Measurements from ENCODE around the gene FILIP1.
A peak's percentile ranks its signal among the peaks of the same experiment; 100 is the strongest.
"Not testable (repeated sequence)": the region's sequence is repeated elsewhere in the genome, so short reads cannot be mapped to it uniquely, and the experiment has no call there.

Gene FILIP1

DNA sequence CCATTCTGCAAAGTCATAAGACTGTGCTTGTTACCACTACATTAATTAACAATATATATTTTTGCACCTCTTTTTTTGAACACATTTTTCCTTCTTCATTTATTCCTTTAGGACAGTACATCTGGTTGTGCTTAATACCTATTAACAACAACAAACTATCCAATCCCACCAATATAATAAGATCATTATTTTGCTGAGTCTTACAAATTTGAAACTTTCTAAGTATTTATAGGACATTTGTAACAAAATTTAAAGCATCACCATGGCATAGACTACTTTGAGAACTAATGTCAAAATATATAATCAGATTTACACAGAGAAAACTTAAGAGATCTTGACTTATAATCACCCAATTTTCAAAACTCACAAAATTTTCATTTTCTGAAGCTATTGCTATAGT is 47.9 kb downstream of the FILIP1 start:
- no peak for DNase-seq

DNA sequence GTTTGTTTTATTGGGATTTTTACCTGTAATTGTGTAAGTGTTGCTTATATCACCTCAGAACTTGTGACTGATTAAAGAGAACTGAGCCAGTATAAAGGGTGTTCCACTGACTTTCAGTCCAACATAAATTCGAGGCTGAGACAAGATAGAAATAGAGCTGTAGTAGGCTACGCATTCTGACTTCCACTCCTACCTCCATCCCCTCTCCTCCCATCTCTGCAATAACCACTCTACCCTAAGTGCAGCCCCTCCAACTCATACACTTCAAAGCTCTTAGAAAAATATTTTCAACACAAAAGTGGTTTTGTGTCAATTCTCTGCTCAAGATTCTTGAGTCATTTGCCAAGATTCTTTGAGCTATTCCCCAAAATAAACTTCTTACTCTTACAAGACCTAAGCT is 48.7 kb downstream of the FILIP1 start:
- DNase-seq: no peak

DNA sequence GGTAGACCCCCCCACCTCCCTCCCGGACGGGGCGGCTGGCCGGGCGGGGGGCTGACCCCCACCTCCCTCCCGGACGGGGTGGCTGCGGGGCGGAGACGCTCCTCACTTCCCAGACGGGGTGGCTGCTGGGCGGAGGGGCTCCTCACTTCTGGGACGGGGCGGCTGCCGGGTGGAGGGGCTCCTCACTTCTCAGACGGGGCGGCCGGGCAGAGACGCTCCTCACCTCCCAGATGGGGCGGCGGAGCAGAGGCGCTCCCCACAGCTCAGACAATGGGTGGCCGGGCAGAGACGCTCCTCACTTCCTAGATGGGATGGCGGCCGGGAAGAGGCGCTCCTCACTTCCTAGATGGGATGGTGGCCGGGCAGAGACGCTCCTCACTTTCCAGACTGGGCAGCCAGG is 51.7 kb downstream of the FILIP1 start:
- DNase-seq: not testable (repeated sequence)

DNA sequence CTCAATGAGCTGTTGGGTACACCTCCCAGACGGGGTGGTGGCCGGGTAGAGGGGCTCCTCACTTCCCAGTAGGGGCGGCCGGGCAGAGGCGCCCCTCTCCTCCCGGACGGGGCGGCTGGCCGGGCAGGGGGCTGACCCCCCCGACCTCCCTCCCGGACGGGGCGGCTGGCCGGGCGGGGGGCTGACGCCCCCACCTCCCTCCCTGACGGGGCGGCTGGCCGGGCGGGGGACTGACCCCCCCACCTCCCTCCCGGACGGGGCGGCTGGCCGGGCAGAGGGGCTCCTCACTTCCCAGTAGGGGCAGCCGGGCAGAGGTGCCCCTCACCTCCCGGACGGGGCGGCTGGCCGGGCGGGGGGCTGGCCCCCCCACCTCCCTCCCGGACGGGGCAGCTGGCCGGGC is 52.1 kb downstream of the FILIP1 start:
- DNase-seq: not testable (repeated sequence)

DNA sequence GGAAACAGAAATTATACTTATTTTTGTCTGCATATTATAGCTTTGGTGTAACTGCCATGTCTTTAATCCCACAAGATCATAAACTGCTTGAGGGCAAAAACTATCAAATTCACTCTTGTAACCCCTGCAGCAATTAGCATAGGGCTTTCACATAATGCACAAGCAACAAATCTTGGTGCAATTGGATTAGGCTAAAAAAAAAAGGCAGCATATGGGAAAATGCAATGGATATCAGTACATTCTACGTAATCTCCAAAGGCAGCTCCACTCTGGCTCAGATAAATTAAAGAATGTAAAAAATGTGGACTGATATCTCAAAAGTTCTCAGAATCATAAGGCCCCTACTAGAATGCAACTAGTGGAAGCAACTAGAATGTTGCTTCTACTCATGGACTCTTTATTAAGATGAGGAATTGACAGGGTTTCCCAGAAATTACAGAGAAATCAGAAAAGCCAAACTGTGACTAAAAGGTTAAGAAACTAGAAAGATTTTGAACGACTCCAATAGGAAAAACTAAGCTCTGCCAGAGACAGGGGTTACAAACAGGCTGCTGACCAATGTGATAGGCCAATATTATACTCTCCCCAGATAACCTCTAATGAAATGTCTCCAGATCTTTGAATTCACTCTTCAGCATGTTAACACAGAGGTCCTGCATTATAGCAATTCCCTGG is 55.0 kb downstream of the FILIP1 start:
- no peak for DNase-seq

DNA sequence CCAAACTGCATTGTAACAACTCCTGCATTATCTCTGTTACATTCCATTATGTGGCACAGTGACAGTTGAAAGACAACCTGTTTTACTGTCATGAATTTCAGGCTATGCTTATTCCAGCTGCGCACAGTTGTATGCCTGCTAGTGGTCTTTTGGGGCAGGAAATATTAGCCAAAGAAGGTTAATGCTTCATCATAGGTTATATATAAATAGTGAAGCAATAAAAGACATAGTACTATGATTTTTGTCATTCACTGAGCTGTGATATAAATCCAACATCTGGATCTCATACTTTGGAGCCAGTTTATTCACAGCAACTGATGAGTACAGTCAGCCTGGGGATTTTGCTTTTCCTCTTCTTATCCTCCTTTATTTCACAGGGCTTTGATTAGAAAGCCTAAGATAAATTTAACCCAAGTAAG is 55.6 kb downstream of the FILIP1 start:
- no peak for DNase-seq

DNA sequence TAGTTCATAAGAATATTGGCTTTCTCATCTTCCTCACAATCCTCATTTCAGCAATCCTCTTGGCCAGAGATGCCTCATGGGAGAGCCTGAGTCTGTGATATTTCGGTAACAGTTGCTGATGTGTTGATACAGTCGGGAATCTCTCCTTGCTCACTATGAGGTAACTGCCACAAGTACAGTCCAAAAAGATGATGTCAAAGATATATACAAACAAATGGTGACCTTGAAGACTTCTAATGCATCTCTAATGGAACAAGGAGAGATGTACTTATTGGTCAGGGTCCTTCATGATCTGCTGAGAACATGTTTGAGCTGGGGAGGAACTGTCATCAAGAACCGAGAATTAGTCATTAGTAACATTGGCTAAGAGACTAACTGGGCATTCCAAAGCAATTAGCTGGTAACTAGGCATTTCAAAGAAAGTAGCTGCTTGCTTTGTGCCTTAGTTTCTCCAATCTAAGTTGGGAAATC is 56.1 kb downstream of the FILIP1 start:
- no peak for DNase-seq

DNA sequence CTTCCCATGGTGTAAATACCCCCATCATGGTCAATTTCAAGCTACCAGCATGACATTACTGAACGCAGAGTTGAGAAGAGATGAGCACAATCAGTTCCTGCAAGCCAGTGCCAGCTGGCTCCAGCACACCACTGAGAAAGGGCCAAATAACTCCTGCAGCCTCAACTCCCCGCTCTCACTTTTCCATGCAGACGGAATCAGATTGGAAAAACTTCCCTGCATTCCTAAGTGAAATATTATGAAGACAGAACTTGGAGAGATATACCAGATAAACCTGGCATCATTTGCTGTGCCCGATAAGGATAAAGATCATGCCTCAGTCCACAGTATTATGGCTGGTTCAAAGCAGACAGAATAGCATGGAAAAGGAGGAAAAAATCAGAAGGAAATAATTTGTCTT is 56.7 kb downstream of the FILIP1 start:
- no peak for DNase-seq

DNA sequence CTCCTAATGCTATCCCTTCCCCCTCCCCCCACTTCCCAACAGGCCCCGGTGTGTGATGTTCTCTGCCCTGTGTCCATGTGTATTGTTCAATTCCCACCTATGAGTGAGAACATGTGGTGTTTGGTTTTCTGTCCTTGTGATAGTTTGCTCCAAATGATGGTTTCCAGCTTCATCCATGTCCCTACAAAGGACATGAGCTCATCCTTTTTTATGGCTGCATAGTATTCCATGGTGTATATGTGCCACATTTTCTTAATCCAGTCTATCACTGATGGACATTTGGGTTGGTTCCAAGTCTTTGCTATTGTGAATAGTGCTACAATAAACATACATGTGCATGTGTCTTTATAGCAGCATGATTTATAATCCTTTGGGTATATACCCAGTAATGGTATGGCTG is 60.8 kb downstream of the FILIP1 start:
- not testable (repeated sequence) for DNase-seq

DNA sequence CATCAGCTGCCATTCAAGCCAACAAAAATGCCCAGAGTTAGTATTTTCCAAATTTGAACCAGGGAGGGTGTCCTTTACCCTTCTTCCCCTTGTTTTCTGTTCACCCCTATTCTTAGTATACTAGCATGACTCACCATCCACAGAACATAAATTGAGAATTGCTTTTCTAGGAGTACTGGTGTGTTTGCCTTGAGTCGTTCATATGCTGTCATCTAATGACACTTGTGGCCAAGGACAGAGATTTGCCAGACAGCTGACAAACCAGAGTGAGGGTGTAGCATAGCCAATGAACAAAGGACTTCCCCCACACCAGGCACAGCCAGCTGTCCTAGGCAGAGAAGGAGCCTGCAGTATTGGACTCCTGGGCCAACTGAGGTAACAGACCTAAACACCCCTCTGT is 62.2 kb downstream of the FILIP1 start:
- no peak for DNase-seq

DNA sequence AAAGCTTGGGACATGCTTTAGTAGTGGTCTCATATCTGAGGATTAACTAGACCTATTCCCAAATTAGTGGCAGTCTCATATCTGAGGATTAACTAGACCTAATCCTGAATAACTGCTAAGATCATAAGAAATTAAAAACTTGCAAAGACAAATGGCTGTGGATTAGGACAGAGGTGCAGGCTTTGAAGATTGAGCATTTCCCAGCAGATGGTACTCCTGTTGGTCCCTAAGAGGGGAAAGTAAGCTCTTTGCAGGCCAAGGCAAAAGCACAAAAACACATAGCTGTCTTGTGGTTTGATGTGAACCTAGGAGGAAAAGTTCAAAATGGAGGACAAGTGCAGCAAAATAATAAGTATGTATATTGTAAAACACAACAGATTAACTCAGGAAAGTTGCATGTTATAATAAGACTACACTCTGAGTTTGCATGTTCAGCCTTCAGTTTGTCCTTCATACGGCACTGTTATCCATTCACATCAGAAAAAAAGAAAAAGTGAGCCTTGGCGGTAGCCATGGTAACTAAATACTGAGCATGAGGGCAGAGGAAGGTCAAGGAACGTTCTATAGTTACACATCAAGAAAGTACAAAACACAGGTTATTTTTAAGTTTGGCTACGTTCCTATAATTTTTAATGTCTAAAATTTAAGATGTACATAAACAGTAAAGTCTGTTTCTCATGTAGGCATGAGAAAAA is 62.8 kb downstream of the FILIP1 start:
- DNase-seq: no peak

DNA sequence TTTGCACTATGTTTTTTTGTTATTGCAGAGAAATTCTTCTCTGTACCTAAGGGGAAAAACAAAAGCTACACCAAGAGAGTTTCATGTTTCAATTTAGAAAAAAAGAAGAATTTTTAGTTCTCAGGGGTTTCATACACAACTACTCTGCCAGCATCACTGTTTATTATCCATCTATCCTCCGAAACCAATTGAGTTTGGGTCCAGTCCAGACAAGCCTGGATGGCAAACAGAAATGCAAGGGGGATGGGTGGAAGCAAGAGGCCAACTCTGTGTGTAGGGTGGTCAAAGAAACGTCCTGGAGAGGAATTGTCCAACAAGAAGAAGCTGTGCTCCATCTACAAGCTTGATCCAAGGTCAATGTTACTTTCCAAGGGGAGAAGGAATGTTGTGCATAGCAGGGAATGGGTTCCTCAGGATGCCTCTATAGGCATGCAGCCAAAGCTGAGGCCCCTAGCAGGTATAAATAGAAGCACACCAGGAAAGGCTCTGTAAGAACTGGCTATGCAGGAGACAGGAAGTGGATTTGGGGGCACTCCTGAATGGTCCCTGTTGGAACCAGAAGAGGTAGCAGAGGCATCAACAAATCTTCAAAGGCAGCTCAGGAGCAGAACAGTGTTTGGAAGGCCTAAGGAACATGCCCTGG is 64.4 kb downstream of the FILIP1 start:
- no peak for DNase-seq

DNA sequence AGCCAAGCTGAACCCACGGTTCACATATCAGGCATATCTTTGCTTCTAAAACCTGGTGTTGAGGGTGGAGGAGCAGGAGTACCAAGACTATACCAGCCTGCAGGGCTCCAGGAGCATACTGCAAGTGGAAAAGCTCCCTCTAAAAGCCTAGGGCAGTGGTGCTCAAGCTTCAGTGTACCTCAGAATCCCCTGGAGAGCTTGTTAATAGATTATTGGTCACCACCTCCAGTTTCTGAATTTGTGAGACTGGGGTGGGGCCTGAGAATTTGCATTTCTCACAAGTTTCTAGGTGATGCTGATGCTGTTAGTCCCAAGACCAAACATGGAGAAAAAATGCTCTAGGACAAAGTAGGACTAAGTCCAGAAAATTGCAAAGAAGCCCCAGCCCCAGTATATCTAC is 65.4 kb downstream of the FILIP1 start:
- no peak for DNase-seq

DNA sequence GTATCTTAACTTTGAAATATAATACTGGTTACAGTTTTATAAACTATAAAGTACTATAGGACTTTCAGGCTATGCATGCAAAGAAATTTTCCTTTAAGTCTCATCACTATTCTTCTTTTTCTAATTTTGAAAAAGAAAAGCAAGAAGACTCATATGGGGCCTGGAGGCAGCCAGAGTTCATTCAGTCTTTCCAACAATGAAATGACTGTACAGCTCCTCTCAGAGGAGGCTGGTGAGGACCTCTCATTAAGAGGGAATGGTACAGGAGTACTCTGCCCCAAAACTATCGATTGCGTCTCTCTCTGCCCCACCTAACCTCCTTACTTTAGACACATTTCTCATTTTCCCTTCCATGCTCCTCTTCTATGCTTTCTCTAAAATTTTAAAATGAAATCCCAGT is 66.3 kb downstream of the FILIP1 start:
- no peak for DNase-seq

DNA sequence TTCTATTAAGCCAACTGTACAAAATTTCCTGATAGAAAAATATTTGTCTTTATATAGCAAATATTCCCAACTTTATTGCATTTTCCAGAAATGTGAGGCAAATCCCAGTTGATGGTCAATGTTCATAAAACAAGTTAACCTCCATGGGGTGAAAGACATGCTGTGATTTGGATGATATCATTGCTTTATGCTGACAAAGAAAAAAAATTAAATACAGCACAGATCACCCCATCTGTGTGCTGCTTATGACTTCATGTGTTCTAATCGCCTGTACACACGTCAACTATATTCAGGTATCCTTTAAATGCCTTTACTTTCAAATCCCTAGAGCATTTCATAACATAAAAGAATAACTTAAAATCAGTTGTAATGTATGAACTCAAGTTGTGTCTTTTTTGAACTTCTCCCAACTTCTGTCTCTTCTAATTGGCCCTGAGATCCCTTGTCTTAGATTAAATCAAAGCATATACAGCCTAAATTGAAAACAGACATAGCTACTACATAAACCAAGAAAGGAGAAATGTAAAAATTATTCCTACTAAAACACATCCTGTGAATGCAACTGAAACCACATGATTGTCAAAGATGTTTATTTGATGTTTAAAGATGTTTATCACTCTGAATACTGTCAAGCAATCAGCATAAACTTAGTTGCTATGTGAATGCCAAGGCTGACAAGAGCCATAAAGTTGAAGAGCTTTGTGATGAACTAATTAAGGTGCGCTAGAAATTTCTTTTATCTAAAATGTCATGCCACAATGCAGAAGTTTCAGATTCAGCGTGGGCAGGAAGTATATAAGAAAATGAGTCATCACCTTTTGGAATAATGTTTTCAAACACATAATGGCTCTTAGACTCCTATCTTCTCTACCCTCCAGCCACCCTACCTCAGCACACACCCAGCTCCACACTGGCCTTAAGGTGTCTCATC is 68.7 kb downstream of the FILIP1 start:
- no peak for DNase-seq

DNA sequence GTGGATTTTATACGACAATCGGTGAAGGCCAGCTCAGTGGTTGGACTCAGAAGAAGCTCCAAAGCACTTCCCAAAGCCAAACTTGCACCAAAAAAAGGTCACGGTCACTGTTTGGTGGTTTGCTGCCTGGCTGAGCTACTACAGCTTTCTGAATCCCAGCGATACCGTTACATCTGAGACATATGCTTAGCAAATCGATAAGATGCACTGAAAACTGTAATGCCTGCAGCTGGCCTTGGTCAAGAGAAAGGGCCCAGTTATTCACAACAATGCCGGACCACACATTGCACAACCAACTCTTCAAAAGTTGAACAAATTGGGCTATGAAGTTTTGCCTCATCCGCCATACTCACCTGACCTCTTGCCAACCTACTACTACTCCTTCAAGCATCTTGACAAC is 70.2 kb downstream of the FILIP1 start:
- DNase-seq: no peak

DNA sequence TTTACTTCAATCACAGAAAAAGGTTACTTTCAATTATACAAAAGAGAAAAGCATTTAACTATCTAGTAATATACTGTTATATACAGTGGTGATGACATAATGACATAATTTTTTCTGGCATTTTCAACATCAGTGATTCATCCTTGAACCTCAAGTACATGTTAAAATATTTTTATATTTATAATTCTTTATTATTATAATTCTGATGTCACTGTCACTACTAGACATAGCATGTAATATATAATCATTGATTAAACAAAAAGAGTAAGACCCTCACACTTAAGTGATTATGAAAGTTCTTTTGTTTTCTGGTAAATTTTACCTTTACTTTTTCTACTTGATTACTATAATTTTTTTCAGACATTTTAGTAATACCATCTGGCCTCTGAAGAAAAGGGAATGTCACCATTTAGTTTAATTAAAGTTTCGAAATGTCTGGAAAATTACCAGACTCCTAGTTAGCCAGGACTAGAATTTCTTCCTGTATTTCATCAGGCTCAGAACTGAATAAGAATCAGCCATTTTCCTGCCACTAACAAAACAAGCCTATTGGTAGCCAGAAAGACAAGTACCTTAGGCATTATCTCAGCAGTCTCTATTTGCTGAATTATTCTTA is 71.5 kb downstream of the FILIP1 start:
- no peak for DNase-seq

DNA sequence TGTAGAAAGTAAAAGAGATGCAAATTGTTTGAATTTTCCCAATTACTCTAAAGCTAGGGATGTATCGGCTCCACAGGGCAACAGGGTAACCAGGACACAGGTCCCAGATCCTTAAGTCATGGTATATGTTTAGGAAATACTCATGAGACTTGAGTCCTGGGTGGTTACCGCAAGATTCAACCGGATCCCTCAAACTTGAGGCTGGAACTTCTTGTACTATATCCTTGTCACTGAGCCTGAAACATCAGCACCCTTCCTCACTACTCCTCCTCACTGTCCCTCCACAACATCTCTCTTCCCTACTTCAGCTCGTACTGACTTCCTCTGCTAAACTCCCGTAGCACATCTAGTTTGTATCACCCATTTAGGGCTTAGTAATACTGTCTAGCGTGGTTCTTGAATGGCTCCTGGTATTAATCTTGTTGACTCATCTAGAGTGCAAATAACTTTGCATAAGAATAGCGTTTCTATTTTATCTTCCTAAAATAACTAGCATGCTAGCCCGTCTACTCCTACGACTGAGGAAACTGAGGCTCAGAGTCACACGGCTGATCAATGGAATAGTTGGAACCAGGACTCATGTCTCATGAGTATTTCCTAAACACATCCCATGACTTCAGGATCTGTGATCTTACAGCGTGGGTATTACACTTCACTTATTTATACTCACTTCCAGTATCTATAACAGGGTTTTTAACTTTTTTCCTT is 72.1 kb downstream of the FILIP1 start:
- DNase-seq: no peak

DNA sequence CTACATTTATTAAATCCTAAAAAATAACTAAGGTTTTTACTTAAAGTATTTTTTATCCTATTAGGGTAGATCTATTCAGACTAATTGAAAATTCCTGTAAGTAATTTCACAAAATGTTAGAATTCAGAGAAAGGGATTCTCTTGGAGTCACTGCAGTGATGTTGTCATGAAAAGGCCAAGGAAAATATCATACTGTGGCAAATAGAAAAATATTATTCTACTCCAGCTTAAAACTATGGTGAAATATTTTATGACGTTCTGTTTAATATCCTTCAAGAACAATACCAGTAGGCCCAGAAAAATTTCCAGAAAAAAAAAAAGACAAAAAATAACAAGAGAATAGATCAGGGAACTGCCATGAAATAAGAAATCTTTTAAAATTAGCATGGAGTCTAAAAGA is 73.6 kb downstream of the FILIP1 start:
- no peak for DNase-seq

DNA sequence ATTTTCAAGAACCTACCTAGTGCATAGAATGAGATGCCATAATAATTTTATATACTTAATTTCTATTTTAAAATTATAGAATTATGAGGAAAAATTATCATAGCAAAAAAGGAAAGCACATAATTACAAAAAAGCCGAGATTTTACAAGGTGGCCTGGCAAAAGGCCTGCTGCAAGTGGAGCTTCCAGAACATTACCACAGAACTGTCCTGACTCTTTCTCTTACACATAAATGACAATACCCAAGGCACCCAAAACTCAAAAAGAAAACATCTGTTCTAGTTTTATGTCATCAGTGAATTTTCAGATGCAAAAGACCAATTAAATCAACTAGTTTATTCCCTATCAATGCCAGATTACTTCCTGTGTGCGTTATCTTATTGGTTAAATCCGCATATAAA is 74.2 kb downstream of the FILIP1 start:
- no peak for DNase-seq

DNA sequence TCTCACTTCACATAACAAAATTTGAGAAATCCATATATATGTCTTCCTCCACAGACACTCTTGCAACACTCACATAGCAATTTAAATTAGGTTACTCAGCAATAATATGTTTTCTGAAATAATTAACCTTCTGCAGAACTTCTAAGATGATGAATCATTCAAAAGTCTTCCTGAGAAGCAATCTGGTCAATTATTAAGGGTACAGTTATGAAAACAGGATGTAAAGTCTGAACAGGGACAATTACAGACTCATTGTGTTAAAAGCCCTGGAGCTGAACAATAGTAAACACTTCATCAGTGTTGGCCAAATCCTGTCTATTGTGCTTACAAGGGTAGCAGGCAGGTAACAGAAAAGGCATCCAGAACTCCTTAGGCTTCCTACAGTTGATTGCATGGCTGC is 75.4 kb downstream of the FILIP1 start:
- peak; percentile 40 for DNase-seq

DNA sequence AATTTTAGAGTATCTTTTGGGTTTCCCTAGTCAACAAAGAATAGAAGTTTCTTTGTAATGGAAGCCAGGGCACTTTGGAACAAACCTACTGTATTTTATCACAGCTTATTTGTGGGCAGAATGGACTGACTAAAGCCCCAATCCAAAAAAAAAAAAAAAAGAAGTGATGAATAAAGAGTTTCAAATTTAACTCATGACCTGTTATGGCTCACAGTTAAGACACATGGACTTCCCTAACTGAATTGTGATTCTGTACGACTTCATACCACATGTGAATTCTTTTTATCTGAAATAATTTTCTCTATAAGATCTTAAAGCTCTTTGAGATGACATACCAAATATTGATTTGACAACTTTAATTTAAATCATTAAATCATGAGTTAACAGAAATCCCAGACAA is 77.2 kb downstream of the FILIP1 start:
- no peak for DNase-seq
